Measurements from ENCODE around the gene DLG5.

DNA sequence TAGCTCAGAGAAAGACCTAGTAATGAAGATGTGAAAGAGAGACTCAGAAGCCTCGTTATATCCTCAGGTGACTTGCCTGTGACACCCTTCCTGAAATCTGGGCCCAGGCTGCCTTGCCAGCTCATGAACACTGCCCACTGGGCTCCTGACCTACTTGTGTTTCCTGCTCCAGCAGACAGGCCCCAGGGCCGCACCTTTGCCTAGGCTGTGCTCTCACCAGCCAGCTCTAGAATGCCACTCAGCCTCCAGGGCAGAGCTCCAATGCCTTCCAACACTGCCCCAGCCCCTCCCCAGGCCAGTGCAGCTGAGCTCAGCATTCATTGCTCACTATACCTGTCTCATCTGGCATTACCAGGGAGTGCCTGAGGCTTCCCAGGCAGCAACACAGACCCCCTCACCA, 94.3 kb downstream of the DLG5 start:
- TF ChIP-seq, protein P1, sequence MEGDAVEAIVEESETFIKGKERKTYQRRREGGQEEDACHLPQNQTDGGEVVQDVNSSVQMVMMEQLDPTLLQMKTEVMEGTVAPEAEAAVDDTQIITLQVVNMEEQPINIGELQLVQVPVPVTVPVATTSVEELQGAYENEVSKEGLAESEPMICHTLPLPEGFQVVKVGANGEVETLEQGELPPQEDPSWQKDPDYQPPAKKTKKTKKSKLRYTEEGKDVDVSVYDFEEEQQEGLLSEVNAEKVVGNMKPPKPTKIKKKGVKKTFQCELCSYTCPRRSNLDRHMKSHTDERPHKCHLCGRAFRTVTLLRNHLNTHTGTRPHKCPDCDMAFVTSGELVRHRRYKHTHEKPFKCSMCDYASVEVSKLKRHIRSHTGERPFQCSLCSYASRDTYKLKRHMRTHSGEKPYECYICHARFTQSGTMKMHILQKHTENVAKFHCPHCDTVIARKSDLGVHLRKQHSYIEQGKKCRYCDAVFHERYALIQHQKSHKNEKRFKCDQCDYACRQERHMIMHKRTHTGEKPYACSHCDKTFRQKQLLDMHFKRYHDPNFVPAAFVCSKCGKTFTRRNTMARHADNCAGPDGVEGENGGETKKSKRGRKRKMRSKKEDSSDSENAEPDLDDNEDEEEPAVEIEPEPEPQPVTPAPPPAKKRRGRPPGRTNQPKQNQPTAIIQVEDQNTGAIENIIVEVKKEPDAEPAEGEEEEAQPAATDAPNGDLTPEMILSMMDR (conservative IDR thresholded peaks at IDR 0.05) = no peak
- TF ChIP-seq EZH2 (IDR thresholded peaks at IDR 0.05; ENCODE audit: low read depth) = no peak

Data from PC-9 (cell line).